RWPE2 (cell line): Measurements from ENCODE around the gene SOCS3.
"Not testable (repeated sequence)": the region's sequence is repeated elsewhere in the genome, so short reads cannot be mapped to it uniquely, and the experiment has no call there.

Source experiments
- ATAC-seq: fragments of 200-7000 bp; cut with Tn5 transposase; 3 replicates; pipeline ENCODE4 v1.9.1; 2021; ENCODE audit warnings: low read depth
- DNase-seq: peaks from one replicate; pipeline ENCODE4 v3.0.0-alpha.2; 2020; ENCODE audit warnings: low spot score
- H3K27ac ChIP-seq: fragments of 450-650 bp; 2 replicates; pipeline ENCODE4 v1.5.1; 2017; ENCODE audit warnings: mild to moderate bottlenecking; ENCODE audit not compliant: poor library complexity, severe bottlenecking
- H3K27me3 ChIP-seq: fragments of 250-450 bp; sonication (Bioruptor Pico); 2 replicates; pipeline ENCODE4 v1.5.1; 2021; ENCODE audit warnings: mild to moderate bottlenecking, moderate library complexity; ENCODE audit not compliant: insufficient read depth, poor library complexity, severe bottlenecking
- H3K36me3 ChIP-seq: fragments of 250-450 bp; sonication (Bioruptor Pico); 2 replicates; pipeline ENCODE4 v1.5.1; 2020; ENCODE audit warnings: low read depth, mild to moderate bottlenecking, moderate library complexity
- H3K4me1 ChIP-seq: fragments of 250-450 bp; sonication (Bioruptor Pico); 2 replicates; pipeline ENCODE4 v1.5.1; 2021; ENCODE audit warnings: mild to moderate bottlenecking, moderate library complexity; ENCODE audit not compliant: insufficient read depth, poor library complexity, severe bottlenecking
- H3K4me3 ChIP-seq: fragments of 250-450 bp; sonication (Bioruptor Pico); 2 replicates; pipeline ENCODE4 v1.5.1; 2021; ENCODE audit warnings: mild to moderate bottlenecking, moderate library complexity; ENCODE audit not compliant: severe bottlenecking
- H3K9me3 ChIP-seq: fragments of 250-450 bp; sonication (Bioruptor Pico); 2 replicates; pipeline ENCODE4 v1.5.1; 2021; ENCODE audit warnings: mild to moderate bottlenecking, moderate library complexity; ENCODE audit not compliant: severe bottlenecking
- TF ChIP-seq, protein P1 (sequence below): fragments of 450-650 bp; IDR thresholded peaks from one replicate; pipeline ENCODE4 v1.5.1; 2017; ENCODE audit warnings: mild to moderate bottlenecking, moderate library complexity; ENCODE audit not compliant: poor library complexity, severe bottlenecking

The SOCS3 gene

DNA sequence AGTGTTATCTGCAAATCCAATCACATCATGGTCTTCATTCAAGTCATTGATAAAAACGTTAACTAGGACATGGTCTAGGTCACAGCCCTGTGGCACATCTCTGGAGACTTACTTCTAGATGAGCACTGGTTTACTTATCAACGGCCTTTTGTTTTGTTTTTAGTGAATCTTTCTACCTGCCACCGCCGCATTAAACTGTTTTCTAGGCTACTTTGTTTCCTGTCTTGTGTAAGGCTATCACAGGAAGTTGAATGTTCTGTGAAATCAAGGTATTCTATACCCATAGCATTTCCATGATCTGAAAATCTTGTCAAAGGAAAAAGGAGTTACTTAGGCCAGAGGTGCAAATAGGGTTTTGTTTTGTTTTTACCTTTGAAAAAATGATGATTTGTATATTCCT lies 26.9 kb downstream of the SOCS3 start:
- TF ChIP-seq, protein P1, sequence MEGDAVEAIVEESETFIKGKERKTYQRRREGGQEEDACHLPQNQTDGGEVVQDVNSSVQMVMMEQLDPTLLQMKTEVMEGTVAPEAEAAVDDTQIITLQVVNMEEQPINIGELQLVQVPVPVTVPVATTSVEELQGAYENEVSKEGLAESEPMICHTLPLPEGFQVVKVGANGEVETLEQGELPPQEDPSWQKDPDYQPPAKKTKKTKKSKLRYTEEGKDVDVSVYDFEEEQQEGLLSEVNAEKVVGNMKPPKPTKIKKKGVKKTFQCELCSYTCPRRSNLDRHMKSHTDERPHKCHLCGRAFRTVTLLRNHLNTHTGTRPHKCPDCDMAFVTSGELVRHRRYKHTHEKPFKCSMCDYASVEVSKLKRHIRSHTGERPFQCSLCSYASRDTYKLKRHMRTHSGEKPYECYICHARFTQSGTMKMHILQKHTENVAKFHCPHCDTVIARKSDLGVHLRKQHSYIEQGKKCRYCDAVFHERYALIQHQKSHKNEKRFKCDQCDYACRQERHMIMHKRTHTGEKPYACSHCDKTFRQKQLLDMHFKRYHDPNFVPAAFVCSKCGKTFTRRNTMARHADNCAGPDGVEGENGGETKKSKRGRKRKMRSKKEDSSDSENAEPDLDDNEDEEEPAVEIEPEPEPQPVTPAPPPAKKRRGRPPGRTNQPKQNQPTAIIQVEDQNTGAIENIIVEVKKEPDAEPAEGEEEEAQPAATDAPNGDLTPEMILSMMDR: no peak
- H3K27me3 ChIP-seq: no peaks in the 10 kb centered on the region
- DNase-seq: no peak
- H3K4me3 ChIP-seq: no peak overlapping the region
- no peaks in the 10 kb centered on the region for H3K36me3 ChIP-seq
- H3K27ac ChIP-seq: peak overlapping the region; percentile 94
- H3K9me3 ChIP-seq: no peaks in the 10 kb centered on the region
- H3K4me1 ChIP-seq: peaks cover 52% of the 10 kb centered on the region
- no peak for ATAC-seq

DNA sequence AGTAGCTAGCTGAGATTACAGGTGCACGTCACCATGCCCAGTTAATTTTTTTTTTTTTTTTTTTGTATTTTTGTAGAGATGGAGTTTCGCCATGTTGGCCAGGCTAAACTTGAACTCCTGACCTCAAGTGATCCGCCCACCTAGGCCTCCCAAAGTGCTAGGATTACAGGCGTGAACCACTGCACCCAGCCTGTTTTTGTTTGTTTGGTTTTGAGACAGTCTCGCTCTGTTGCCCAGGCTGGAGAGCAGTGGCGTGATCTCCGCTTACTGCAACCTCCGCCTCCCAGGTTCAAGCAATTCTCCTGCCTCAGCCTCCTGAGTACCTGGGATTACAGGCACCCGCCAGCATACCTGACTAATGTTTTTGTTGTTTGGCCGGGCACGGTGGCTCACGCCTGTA lies 28.5 kb downstream of the SOCS3 start:
- not testable (repeated sequence) for H3K27ac ChIP-seq, ATAC-seq, DNase-seq, H3K27me3 ChIP-seq, H3K4me3 ChIP-seq, H3K36me3 ChIP-seq, H3K9me3 ChIP-seq
- H3K4me1 ChIP-seq: peaks cover 38% of the 10 kb centered on the region

DNA sequence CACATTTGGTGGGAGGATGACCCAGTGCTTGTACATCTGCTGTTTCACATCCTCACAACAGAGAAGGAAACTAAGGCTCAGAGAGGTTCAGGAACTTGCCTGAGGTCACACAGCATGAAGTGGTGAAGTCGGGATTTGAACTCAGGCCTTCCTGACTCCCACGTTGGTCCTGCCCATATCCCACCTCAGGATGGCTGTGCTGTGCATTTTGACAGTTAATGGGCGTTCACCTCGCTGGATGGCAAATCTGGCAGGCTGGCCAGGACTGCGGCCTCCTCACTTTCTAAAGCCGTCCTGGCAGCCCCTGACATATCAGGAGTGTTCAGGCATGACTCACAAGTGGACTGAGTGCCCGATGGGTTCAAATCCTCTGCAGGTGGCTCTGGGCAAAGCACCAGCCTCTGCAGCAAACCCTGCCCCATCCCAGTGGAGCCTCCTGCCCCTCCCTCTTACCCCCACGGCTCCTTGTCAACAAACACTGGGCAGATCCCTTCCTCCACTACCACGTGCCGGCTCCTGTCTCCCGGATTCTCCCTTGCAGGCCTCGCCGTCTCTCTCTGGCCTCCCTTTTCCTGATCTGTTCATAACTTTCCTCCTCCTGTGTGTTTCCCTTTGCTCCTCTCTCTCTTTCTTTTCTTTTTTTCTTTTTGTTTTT lies 29.2 kb downstream of the SOCS3 start:
- H3K27ac ChIP-seq: peak overlapping the region; percentile 64
- H3K4me3 ChIP-seq: no peak overlapping the region
- no peaks in the 10 kb centered on the region for H3K27me3 ChIP-seq
- ATAC-seq (no peak), DNase-seq (no peak)
- TF ChIP-seq, protein P1: no peak
- H3K9me3 ChIP-seq: no peaks in the 10 kb centered on the region
- no peaks in the 10 kb centered on the region for H3K36me3 ChIP-seq
- peaks cover 38% of the 10 kb centered on the region for H3K4me1 ChIP-seq

DNA sequence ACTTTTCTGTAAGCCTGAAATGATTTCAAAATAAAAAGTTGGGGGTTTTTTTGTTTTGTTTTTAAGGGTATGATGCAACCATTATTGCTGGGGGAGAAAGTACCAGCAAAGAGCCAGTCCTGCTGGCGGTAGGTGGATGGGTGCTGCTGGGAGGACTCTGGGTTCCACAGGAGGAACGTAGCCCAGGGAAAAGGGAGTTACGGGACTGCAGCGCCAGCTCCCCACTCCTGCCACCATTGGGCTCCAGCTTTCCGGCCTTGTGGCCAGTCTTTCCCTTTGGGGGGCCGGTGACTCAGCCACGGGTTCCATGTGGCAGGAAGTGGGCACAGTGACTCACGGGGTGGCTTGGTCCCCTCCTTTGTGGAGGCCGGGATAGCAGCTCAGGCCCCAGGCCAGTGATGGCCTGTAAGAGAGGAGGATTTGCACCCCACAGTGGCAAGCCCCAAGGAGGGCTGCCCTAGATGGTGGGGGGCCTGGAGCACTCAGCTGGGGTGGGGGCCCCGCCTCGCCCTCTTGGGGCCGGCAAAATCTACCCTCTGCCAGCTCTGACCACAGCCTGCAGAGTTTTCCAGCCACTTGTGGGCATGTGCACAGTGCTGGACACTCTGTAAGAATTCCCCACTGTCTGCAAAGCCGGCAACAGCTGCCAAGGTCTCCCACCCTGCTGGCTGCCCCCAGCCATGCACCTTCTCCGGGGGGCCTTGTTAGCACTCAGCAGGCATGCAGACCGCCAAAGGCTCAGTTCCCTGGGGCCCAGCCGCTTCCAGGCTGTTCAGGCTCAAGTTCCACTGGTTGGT lies 30.4 kb downstream of the SOCS3 start:
- peak; percentile 60 for ATAC-seq
- no peak overlapping the region for H3K4me3 ChIP-seq
- TF ChIP-seq, protein P1: no peak
- no peaks in the 10 kb centered on the region for H3K27me3 ChIP-seq
- H3K36me3 ChIP-seq: no peaks in the 10 kb centered on the region
- DNase-seq: no peak
- H3K4me1 ChIP-seq: peaks cover 31% of the 10 kb centered on the region
- H3K27ac ChIP-seq: peak overlapping the region; percentile 64
- no peaks in the 10 kb centered on the region for H3K9me3 ChIP-seq

DNA sequence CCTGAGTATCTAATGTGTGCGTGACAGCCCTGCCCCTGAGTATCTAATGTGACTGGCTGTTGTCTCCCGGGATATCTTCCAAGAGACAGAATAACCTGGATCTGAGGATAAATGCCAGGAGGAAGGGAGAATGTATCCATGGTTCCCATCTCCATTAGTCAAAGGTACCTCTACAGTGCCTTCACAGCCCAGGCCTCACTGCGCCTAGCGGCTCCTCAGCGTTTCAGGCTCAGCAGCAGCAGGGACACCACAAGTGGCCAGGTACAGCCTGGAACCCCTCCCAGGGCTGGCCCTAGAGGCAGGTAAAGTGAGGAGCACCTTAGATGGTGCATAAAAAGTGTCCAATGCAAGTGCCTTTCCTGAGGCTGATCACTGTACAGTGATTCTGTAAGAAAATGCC lies 32.0 kb downstream of the SOCS3 start:
- Histone ChIP-seq H3K4me3 (no peak overlapping the region), H3K9me3 (no peaks in the 10 kb centered on the region), H3K27ac (peak overlapping the region; percentile 64), H3K4me1 (peaks cover 19% of the 10 kb centered on the region), H3K27me3 (no peaks in the 10 kb centered on the region), H3K36me3 (no peaks in the 10 kb centered on the region)
- DNase-seq (no peak), ATAC-seq (no peak)
- TF ChIP-seq, protein P1: no peak
